Measurements from ENCODE around the gene KRTAP5-9.
"Not testable (repeated sequence)": the region's sequence is repeated elsewhere in the genome, so short reads cannot be mapped to it uniquely, and the experiment has no call there.

The KRTAP5-9 gene

GRCh38 chr11:71562120-71562519 is 13.9 kb downstream of the KRTAP5-9 start:
- no peak for DNase-seq (ENCODE audit: low read depth in 3 of 3)

- no peak for DNase-seq (ENCODE audit: low read depth in 3 of 3)
Measured at GRCh38 chr11:71563406-71563805, 15.2 kb downstream of the KRTAP5-9 start.

DNA sequence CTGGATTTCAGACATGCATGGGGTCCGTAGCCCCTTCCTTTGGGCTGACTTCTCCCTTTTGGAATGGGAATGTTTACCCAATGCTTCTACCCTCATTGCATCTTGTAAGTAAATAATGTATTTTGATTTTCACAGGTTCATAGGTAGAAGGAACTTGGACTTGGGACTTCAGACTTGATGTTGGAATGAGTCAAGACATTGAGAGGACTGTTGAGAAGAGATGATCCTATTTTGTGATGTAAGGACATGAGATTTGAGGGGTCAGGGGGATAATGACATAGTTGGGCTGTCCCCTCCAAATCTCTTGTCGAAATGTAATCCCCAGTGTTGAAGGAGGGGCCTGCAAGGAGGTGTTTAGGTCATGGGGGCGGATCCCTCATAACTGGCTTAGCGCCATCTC is 16.2 kb downstream of the KRTAP5-9 start:
- DNase-seq (ENCODE audit: low read depth in 3 of 3) = no peak

- DNase-seq (ENCODE audit: low read depth in 3 of 3) = no peak
Measured at GRCh38 chr11:71565263-71565662, 17.0 kb downstream of the KRTAP5-9 start, which contains the start of gene KRTAP5-10. Gene KRTAP5-10, plus strand, starts transcription at chr11:71565563. Its CDS starts 25 bp downstream, at chr11:71565588.

DNA sequence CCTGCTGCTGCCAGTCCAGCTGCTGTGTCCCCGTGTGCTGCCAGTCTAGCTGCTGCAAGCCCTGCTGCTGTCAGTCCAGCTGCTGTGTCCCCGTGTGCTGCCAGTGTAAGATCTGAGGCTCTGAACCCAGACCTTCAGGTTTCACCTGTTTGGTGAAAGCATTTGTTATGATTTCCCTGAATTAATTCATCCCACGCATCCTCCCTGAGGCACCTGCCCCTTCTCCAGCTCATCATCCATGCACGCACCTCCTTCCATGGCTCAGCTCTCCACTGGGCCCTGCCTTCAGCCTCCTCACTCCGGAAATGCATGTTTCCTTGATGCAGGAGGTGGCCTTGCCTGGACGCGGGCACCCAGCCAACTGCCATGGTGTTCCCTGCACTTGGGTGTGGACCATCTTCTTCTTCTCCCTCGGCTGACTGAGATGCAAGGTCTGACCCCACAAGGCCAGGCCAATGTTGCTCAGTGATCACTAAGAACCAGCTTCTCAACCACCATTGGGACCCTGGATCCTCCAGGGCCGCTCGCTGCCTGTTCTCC is 17.9 kb downstream of the KRTAP5-9 start:
- DNase-seq (ENCODE audit: low read depth in 3 of 3) = no peak

DNA sequence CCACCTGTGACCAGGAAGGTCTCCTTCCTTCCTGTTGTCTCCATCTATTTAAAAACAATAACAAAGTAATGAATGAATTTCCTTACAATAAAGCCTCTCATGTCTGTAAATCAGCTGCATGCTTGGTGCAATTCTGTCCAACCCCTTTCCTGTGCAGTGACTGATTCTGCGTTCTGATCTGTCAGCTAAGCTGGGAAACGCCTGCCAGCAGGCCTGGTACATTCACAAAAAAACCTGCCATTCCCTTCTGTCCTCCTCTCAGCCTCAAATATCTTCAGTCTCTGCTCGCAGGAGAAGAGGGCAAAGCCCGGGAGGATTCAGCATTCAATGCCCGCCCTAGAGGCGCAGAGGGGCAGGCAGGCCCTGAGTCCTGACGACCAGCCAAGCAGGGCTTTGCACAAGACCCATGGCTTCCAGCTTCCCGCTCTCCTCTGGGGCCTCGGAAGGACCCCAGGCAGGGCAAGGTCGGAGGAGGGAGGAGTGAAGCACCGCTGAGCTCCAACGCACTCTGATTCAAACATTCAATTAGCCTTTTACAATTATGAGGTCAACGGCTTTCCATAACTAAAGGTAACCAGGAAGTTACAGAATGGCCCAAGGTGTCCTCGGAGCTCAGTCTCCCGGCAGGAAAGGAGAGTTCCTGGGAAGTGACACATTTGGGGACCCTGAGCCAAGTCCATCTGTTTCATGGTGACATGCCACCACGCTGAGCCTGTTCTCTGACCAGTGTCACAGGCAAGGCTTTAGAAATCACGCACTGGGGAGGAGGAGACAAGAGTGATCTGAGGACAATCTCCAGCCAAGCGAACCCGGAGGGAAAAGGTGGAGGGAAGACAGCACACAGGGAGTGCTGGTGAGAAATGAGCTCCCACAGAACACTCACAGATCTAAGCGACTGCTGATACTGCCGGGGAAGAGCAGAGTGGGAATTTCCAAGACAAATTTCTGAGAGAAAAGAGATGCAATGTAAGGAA is 18.7 kb downstream of the KRTAP5-9 start:
- not testable (repeated sequence) for DNase-seq (ENCODE audit: low read depth in 3 of 3)

DNA sequence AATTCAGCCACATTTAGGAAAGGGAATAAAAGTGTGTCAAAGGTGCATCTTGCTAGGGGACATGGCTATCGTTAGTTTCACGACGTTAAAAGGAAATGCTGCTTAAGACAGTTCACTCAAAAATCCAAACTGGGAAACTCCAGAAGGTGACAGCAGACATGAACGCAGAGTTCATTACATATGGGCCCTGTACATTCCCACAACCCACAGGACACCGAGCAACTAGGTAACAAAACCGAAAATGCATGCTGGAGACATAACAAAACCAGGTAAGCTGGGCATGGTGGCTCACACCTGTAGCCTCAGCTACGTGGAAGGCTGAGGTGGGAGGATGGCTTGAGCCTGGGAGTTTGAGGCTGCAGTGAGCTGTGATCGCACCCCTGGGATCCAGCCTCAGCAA is 19.4 kb downstream of the KRTAP5-9 start:
- not testable (repeated sequence) for DNase-seq (ENCODE audit: low read depth in 3 of 3)

- no peak for DNase-seq (ENCODE audit: low read depth in 3 of 3)
Measured at GRCh38 chr11:71568704-71569349, 20.6 kb downstream of the KRTAP5-9 start.

DNA sequence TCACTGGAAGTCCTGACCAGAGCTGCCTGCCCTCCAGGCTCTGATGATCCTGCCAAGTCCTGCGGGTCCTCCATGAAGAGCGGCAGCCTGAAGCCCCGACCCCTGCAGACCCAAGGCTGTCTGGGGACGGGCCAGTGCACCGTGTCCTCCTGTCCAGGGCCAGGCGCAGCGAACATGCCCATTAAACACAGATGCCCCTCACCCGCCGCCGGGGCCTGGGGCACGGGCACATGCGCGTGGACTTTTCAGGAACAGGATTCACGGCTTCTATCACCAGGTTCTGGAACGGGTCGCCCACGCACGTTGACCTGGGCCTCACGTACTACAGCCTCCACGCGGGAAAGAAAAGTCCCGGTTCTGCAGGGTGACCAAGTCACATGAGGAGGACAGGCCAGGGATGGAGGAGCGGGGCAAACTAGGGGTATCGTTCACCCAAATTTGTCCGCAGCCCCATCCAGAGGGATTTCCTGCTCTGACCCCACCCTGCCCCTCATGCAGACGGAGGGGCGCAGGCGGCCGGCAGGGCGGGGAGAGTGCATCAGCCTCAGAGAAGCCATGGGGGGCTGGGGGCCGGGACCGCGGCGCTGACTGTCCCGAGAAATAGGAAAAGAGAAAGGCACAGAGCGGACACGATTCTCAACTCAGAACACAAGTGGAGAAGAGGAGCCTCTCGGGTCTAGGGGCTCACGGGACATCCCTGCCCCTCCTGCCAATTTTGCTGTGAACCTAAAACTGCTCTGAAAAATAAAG is 23.1 kb downstream of the KRTAP5-9 start:
- DNase-seq (ENCODE audit: low read depth in 3 of 3) = not testable (repeated sequence)

DNA sequence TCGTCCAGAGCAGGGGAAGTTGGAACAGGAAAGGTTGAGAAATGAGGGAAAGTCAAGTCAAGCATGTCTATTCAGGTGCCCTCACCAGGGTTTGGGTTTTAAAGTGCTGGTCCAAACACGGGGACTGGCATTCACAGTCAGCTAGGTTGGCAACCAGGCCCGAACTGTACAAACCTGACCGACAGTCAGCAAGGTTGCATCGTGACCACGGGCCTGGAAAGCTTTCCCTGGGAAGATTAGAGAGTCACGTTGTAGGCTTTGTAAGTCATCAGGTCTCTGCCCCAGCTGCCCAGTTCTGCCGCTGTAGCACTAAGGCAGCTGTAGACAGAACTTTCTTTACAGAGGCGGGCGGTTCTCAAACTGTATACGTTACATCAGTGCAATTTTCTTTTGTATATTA is 24.6 kb downstream of the KRTAP5-9 start:
- DNase-seq (ENCODE audit: low read depth in 3 of 3) = no peak

- DNase-seq (ENCODE audit: low read depth in 3 of 3) = no peak
Measured at GRCh38 chr11:71574418-71574817, 26.2 kb downstream of the KRTAP5-9 start.

DNA sequence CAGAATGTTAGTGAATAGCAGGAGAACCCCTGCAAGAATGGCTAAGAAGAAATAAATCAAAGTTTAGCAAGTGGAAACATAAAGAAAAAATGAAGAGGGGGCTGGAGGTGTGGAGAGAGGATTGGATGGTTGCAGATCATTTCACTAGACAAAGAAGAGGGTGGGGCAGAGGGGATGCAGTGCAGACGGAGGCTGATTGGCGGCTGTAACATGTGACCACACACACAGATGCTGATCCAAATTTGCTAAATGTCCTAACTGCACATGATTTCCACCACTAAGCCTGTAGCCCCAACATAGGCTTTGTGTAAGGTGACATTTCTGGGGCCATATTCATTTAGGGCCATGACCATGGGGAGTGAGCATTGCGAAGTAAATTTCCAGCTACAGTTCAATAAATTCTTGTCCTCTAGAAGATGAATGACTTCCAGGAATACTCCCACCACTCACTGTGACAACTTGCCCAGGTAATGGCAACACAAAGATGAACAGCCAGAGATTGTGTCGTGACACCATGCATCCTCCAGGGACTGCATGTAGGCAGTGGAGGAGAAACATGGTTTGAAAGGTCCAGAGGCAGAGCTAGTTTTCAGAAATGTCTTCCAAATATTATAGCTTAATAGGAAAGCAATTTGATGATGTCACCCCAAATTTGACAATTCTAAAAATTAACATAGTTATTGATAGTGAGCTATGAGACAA is 27.7 kb downstream of the KRTAP5-9 start:
- DNase-seq (ENCODE audit: low read depth in 3 of 3) = no peak

GRCh38 chr11:71576688-71577465 is 28.7 kb downstream of the KRTAP5-9 start:
- not testable (repeated sequence) for DNase-seq (ENCODE audit: low read depth in 3 of 3)

DNA sequence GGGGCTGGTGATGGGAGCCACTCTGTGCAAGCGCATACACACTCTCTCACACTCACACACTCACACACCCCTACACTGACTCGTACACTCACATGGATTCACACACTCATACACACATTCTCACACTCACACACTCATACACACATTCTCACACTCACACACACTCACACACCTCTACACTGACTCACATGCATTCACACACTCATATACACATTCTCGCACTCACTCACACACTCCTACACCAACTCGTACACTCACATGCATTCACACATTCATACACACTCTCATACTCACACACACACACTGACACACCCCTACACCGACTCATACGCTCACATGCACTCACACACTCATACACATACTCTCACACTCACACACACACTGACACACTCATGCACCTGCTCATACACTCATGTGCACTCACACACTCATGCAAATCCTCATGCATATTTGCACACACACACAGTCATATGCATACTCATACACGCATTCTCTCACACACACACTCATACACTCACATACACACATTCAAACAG is 29.3 kb downstream of the KRTAP5-9 start:
- DNase-seq (ENCODE audit: low read depth in 3 of 3) = no peak

GRCh38 chr11:71579513-71579912 is 31.3 kb downstream of the KRTAP5-9 start:
- not testable (repeated sequence) for DNase-seq (ENCODE audit: low read depth in 3 of 3)

GRCh38 chr11:71580057-71581003 is 32.1 kb downstream of the KRTAP5-9 start:
- DNase-seq (ENCODE audit: low read depth in 3 of 3) = peak in 2 of 3 experiments; percentile 6 to 25

DNA sequence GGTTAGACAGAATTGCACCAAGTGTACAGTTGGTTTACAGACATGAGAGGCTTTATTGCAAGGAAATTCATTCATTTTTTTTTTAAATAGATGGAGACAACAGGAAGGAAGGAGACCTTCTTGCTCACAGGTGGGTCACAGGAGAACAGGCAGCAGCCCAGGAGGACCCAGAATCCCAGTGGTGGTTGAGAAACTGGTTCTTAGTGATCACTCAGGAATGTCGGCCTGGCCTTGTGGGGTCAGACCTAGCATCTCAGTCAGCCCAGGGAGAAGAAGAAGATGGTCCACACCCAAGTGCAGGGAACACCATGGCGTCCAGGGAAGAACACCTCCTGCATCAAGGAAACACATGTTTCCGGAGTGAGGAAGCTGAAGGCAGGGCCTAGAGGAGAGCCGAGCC is 33.6 kb downstream of the KRTAP5-9 start:
- DNase-seq (ENCODE audit: low read depth in 3 of 3) = no peak

GRCh38 chr11:71582309-71582895 is 34.2 kb downstream of the KRTAP5-9 start, which contains the start of gene KRTAP5-11:
Gene KRTAP5-11, minus strand, starts transcription at chr11:71582875. Its CDS starts 38 bp downstream, at chr11:71582837.
- DNase-seq (ENCODE audit: low read depth in 3 of 3) = no peak

Measured in stimulated activated CD4-positive, alpha-beta T cell treated with anti-CD3 and anti-CD28 coated beads, TNF-alpha, amount 100 ng/mL, for 24 hours (primary cell).